GM13976 (cell line): Measurements from ENCODE around the gene WDR70.

Experiments used
- DNase-seq: peaks from one replicate; pipeline ENCODE4 v3.0.0; 2012; ENCODE audit warnings: low spot score
- CTCF ChIP-seq: IDR thresholded peaks from 2 replicates; pipeline ENCODE4 v1.5.1; 2012; ENCODE audit warnings: borderline replicate concordance, mild to moderate bottlenecking; ENCODE audit not compliant: insufficient read depth; ENCODE audit errors: extremely low read depth, missing control alignments, control extremely low read depth
- in situ Hi-C: fragments of 300-500 bp; cut with MboI; formaldehyde crosslinking; loops from one replicate; pipeline ENCODE4 v1.12.0; 2022; ENCODE audit warnings: low sequenced_read_pairs, mixed read lengths, inconsistent platforms; ENCODE audit not compliant: unreplicated experiment

Gene WDR70

GRCh38 chr5:37492778-37493555 is 113.8 kb downstream of the WDR70 start:
- DNase-seq: no peak
- TF ChIP-seq CTCF: no peak
- in situ Hi-C loops: no loop called here

- in situ Hi-C loops: no loop called here
- no peak for TF ChIP-seq CTCF
- DNase-seq: no peak
These were observed 115.6 kb downstream of the WDR70 start for GRCh38 chr5:37494756-37495155.

GRCh38 chr5:37495210-37495609 is 116.1 kb downstream of the WDR70 start:
- in situ Hi-C loops: no loop called here
- no peak for DNase-seq
- TF ChIP-seq CTCF: no peak

GRCh38 chr5:37495668-37496347 is 116.7 kb downstream of the WDR70 start:
- no peak for DNase-seq
- in situ Hi-C loops: no loop called here
- TF ChIP-seq CTCF: no peak

- no peak for TF ChIP-seq CTCF
- DNase-seq: no peak
- in situ Hi-C loops: no loop called here
These were observed 117.9 kb downstream of the WDR70 start for GRCh38 chr5:37496902-37497445.

GRCh38 chr5:37501152-37501551 is 122.0 kb downstream of the WDR70 start:
- no peak for DNase-seq
- in situ Hi-C loops: no loop called here
- no peak for TF ChIP-seq CTCF
